Measurements from ENCODE around the gene USP12. TPM values are rescaled to one million over a fixed set of nuclear protein-coding genes. Genes with fewer than 3 reads are reported as not detected.

USP12 gene
- total RNA-seq, 4 donors from 2014 or later, result 26.2 to 39.0 (median 28.9) TPM

DNA sequence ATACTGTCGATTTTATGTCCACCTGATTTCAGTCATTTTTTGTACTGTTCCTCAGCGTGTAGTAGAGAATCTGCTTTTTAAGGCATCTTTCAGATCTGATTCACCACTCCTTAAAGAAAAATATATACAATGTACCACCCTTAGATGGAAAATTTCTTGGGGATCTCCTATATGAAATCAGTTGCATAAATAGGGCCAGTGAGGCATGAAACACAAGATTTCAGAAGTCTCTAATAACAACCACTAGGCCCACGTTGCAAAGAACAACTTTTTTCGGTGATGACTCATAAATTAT, 1.4 kb downstream of the USP12 start:
- TF ChIP-seq, protein P1, sequence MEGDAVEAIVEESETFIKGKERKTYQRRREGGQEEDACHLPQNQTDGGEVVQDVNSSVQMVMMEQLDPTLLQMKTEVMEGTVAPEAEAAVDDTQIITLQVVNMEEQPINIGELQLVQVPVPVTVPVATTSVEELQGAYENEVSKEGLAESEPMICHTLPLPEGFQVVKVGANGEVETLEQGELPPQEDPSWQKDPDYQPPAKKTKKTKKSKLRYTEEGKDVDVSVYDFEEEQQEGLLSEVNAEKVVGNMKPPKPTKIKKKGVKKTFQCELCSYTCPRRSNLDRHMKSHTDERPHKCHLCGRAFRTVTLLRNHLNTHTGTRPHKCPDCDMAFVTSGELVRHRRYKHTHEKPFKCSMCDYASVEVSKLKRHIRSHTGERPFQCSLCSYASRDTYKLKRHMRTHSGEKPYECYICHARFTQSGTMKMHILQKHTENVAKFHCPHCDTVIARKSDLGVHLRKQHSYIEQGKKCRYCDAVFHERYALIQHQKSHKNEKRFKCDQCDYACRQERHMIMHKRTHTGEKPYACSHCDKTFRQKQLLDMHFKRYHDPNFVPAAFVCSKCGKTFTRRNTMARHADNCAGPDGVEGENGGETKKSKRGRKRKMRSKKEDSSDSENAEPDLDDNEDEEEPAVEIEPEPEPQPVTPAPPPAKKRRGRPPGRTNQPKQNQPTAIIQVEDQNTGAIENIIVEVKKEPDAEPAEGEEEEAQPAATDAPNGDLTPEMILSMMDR (IDR thresholded peaks at IDR 0.05; ENCODE audit: low read depth), result no peak

GRCh38 chr13:27168906-27169657, 2.5 kb downstream of the USP12 start:
- TF ChIP-seq, protein P1 (IDR thresholded peaks at IDR 0.05; ENCODE audit: low read depth), result no peak

DNA sequence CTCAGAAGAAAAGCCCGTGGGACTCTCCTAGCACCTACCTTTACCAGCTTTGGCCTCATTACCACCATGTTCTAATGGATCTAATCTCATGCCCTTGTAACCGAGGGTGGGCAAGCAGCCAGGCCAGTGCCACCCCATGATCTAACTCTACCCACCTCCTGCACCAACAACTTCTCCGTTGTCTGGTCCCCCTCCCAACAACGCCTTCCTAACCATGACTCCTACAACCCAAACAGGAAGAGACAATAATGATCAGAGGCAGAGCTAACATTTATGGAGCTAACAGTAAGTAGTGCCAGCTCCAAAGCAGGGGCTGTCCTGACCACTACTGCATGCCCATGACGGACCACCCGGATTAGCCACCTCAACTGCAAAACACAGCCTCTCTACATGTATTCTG, 3.5 kb downstream of the USP12 start:
- TF ChIP-seq, protein P1 (IDR thresholded peaks at IDR 0.05; ENCODE audit: low read depth), result no peak

GRCh38 chr13:27166313-27166712, 5.3 kb downstream of the USP12 start:
- TF ChIP-seq, protein P1 (IDR thresholded peaks at IDR 0.05; ENCODE audit: low read depth), result no peak

DNA sequence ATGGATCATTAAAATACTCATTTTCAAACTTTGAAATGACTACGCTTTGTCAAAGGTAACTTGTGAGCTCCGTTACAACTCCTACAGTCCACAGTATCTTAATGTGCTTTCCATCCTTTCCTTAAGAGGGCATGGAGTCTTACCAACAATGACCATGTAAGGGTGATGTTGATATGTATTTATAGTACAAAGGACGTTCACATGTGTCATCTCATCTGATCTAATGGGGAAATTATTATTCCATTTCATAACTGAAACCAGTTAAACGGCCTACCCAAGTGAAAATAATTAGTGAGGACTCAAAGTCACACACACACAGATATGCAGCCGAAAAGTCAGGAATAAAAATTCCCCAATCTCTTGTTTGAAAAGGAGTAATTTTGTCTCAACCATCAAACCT, 9.6 kb downstream of the USP12 start:
- TF ChIP-seq, protein P1 (IDR thresholded peaks at IDR 0.05; ENCODE audit: low read depth), result no peak

GRCh38 chr13:27161423-27161822, 10.2 kb downstream of the USP12 start:
- TF ChIP-seq, protein P1 (IDR thresholded peaks at IDR 0.05; ENCODE audit: low read depth), result no peak

DNA sequence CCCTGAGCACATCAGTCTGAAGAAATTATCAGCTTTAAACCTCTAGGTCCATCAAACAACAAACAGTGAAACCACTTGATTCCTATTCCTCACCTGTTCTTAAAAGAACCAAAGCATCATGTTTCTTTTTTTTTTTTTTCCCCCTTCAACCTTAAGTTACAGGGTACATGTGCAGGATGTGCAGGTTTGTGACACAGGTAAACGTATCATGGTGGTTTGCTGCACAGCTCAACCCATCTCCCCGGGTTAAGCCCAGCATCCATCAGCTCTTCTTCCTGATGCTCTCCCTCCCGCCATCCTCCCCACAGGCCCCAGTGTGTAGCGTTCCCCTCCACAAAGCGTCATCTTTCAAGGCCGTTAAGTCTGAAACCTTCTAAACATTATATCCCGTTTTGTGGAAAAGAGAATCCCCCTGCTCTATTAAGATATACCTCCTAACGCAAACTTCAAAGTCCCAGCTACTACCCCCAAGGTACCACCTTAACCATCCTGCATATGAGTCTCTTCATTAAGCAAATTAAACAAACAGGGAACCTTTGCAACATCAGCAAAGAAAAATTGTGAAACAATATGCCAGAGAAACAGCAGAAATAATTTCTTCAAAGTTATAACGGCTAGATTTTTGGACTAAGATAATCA, 10.8 kb downstream of the USP12 start:
- TF ChIP-seq, protein P1 (IDR thresholded peaks at IDR 0.05; ENCODE audit: low read depth), result no peak
